Measurements from ENCODE around the gene C20orf141.
A peak's percentile ranks its signal among the peaks of the same experiment; 100 is the strongest.
"Not testable (repeated sequence)": the region's sequence is repeated elsewhere in the genome, so short reads cannot be mapped to it uniquely, and the experiment has no call there.

Gene C20orf141

DNA sequence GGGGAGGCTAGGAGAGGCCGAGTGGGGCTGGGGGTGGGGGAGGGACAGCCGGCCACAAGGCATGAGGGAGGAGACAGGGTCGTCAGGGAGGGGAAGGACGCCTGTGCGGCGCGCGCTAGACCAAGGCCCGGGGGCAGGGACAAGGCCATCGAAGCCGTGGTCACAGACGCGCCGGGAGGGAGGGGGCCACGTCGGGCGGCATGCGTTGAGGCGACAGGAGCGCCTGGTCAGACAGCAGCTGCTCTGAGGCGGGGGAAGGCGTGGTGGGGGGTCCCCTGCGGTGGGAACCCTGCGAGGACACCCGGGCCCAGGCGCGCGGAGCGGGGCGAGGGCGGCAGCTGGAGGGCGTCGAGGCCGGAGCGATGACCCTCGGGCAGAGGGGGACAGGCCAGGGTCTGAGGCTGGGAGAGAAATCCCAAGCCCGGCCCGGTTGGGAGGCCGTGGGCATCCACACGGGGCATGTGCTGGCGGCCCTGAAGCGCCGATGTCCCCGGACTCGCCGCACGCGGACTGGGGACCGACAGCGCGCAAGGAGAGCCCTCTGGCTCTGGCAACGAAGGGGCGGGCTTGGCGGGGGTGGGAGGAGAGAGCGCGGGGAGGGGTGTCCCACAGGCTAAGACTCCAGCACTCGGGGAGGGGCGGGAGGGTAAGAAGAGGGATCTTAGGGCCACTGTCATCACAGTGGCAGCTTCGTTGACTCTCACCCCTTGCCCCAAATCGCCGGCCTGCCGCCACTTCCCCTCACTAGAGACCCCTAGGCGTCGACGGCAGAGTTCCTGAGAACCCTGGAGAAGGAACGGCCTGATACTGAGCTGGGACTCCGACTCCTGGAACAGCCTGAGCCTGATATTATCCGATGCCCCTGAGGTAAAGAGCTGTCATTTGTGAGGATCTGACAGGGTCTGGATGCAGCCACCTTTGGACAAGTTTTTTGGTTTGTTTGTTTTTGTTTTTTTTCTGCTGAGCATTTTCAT lies 6.4 kb downstream of the C20orf141 start:
- DNase-seq (ENCODE audit: low spot score): no peak

- no peak for DNase-seq (ENCODE audit: low spot score)
Measured at GRCh38 chr20:2822073-2822472, 7.3 kb downstream of the C20orf141 start.

DNA sequence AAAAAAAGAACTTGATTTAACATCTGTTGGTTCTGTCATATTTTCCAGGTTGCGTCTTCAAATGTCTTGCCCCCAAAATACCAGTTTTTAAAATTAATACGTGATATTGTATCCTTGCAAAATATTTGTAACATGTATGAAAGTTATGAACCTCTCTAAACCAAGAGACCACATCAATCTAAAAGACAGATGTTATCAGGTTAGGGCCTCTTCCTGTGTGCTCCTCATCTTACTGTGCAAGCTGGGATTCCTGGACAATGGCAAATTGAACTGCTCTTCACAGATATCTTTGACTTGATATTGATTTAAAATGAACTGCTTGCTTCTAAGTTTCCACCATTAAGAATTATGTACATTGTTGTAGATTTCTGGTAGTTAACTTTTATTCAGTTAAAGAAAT lies 11.0 kb downstream of the C20orf141 start:
- no peak for DNase-seq (ENCODE audit: low spot score)

- DNase-seq (ENCODE audit: low spot score): no peak
Measured at GRCh38 chr20:2826655-2827054, 11.9 kb downstream of the C20orf141 start.

- no peak for DNase-seq (ENCODE audit: low spot score)
Measured at GRCh38 chr20:2829376-2829775, 14.6 kb downstream of the C20orf141 start.

DNA sequence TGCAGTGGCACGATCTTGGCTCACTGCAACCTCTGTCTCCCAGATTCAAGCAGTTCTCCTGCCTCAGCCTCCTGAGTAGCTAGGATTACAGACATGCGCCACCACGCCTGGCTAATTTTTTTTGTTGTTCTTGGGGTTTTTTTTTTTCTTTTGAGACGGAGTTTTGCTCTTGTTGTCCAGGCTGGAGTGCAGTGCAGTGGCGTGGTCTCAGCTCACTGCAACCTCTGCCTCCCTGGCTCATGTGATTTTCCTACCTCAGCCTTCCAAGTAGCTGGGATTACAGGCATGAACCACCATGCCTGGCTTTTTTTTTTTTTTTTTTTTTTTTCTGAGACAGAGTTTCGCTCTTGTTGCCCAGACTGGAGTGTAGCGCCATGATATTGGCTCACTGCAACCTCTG lies 16.4 kb downstream of the C20orf141 start:
- DNase-seq (ENCODE audit: low spot score): not testable (repeated sequence)

DNA sequence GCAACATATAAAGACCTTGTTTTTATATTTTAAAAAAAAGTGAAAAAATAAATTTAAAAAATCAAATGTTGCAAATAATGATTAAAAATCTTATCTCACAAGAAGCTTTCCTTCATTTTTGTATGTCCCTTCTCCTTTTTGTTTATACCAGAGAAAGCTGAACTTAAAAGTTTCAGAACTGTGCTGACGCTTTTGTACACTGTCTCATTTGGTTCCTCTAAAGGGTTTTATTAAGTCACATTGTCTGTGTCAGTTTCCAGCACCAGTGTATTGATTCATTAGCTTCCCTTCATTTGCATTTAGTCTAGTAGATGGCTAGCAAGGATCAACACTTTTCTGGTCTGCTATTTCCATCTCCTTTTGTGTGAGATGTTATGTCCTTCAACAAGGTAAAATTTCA lies 19.0 kb downstream of the C20orf141 start:
- no peak for DNase-seq (ENCODE audit: low spot score)

DNA sequence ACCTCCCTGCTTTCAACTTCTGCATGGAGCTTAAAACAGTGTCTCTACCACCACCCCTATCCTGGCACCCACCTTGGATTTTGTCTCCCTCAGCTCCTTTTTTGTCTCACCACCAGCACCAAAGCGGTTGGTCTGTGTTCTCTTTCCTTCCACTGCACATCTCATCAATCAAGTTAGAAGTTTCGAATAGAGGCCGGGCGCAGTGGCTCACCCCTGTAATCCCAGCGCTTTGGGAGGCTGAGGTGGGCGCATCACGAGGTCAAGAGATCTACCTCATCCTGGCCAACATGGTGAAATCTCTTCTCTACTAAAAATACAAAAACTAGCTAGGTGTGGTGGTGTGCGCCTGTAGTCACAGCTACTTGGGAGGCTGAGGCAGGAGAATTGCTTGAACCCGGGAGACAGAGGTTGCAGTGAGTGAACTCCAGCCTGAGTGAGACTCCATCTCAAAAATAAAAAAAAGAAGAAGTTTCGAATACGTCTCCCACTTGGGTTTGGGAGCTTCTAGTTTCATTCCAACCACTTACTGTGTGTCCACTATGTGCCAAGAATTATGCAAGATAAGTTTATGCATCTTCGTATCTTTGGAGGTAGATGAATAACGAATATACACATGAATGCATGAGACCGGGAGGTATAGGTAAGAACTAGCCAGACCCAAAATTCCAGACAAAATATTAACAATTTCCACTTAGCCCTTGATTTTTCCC lies 19.8 kb downstream of the C20orf141 start:
- no peak for DNase-seq (ENCODE audit: low spot score)

DNA sequence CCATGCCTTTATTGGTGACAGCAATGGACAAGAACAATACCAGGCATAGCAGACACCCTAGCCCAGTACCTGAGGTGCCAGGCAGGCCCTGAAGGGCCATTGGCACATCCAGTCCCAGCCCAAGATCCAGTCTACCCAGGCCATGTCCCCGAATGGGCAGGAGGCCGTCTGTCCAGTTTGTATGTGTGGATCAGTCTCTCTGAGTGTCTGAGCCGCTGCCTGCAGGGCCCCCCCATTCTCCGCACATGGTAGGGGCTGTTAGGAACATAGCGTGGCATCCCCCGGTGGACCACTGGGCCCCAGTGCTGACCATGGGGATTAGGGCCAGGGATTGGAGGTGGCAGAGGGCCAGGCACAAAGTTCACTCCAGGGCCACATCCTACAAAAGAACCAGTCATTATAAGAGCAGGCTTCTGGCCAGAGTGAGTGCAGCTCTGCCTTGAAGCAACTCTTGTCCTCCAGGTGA lies 20.6 kb downstream of the C20orf141 start:
- no peak for DNase-seq (ENCODE audit: low spot score)

GRCh38 chr20:2836035-2836434 lies 21.2 kb downstream of the C20orf141 start:
- no peak for DNase-seq (ENCODE audit: low spot score)

DNA sequence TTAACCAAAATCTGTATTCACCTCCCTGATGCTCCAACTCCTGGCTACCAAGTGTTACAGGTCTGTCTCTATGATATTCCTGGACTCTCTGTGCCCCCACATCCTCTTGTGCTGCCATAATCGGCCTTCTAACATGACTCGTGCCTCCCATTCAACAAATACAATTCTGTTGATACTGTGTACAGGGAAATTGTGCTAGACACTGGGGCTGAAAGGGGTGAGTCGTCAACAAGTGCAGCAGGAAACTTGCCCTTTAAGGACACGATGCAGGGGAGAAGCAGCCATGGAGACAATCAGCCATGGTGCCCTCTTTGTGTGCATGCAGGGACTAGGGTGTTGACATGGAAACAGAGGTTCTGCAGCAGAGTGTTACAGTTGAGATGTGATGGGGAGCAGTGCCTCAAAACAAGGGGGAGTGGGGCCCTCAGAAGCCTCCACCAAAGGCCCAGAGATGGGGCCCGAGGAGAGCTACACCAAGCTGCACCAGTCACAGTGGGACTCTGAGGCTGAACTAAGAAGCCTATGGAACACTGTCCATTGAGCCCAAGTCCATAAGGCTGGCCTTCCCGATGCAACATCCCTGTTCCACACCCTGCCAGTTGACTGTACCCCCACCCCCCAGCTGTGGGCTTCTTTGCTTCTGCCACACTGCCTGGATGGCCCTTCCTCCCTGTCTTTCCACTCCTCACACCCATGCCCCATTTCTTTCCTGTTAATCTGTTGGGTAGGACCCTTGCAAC lies 22.6 kb downstream of the C20orf141 start:
- no peak for DNase-seq (ENCODE audit: low spot score)

GRCh38 chr20:2838170-2838797 lies 23.5 kb downstream of the C20orf141 start:
- no peak for DNase-seq (ENCODE audit: low spot score)

GRCh38 chr20:2838847-2839671 lies 24.3 kb downstream of the C20orf141 start:
- DNase-seq (ENCODE audit: low spot score): no peak

DNA sequence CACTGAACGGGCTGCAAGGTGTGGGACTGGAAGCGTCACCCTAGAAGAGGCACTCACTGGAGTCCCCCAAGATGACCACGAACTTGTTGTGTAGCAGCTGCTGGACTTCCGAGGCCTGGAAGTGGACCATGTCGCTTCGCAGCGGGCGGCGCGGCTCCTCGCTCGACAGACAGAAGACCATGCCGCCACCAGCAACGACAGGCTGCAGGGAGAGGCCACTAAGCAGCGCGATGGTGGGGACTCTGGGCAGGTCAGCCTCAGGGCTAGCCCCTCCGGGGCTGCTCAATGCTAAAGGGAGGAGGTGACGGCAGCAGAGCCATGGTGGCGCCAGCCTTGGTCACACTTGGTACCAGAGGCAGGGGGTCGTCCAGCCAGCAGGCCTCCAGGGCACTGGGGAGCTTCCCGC lies 24.9 kb downstream of the C20orf141 start:
- DNase-seq (ENCODE audit: low spot score): no peak

- DNase-seq (ENCODE audit: low spot score): peak; percentile 79
Measured at GRCh38 chr20:2840138-2840966, 25.6 kb downstream of the C20orf141 start, which contains the start of the genes PCED1A and VPS16. TSS of gene PCED1A (minus strand) at chr20:2840655. CDS start at chr20:2839912, 743 bp downstream. TSS of gene VPS16 (plus strand) at chr20:2840745. CDS start at chr20:2840775, 30 bp downstream.

- DNase-seq (ENCODE audit: low spot score): no peak
Measured at GRCh38 chr20:2840967-2841531, 26.3 kb downstream of the C20orf141 start.

GRCh38 chr20:2845607-2846006 lies 30.8 kb downstream of the C20orf141 start:
- no peak for DNase-seq (ENCODE audit: low spot score)

DNA sequence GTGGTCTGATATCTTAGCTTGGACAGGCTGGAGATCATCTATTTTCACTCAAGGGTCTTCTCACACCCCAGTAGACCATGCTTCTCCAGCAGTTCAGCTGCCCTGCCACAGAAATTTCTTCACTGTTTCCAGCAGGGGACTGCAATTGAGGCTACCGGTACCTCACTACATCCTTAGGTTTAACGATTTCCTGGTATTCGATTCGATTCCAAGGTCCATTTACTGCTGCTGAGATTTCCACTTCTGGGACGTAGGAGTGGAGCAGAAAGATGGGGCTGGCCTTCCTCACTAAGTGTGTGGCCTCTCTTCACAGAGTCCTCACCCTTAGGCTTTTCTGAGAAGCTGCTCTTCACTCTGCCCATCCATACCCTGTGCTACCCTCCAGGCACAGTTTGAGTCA lies 31.9 kb downstream of the C20orf141 start:
- DNase-seq (ENCODE audit: low spot score): no peak

GRCh38 chr20:2847802-2848201 lies 33.0 kb downstream of the C20orf141 start:
- no peak for DNase-seq (ENCODE audit: low spot score)

All from hematopoietic multipotent progenitor cell treated with erythropoietin and hydrocortisone succinate and interleukin-3 and kit ligand, for 15 days (in vitro differentiated cells).